CMK (cell line): ENCODE data around the gene DUOX1.

Experiments
- DNase-seq: peaks from one replicate; pipeline ENCODE4 v3.0.0-alpha.2; 2010; ENCODE audit warnings: low read depth

DUOX1 gene

GRCh38 chr15:45187894-45188830 lies 58.4 kb downstream of the DUOX1 start, which contains the start of gene SHF:
TSS of gene SHF (minus strand) at chr15:45187966. CDS start at chr15:45187951, 15 bp downstream.
- DNase-seq, result no peak

DNA sequence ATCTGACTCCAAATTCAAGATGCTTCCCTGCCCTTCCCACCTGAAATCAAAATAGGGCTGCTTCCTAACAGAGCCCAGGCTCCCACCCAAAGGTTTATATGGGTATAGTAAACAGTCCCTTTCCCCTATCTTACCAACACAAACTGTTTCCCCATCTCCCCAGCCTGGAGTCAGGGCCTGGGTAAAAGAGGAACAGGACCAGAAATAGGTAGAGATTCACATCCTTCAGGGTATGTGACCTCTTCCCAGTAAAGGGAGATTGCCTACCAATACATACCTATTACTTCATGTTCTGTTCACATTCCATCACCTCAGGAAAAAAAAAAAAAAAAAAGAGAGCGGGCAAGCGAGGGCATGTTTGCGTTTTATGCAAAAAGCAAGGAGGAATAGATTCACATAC lies 67.7 kb downstream of the DUOX1 start:
- no peak for DNase-seq

- DNase-seq, result peak; percentile 89
These were observed 68.7 kb downstream of the DUOX1 start for GRCh38 chr15:45198337-45199135.

DNA sequence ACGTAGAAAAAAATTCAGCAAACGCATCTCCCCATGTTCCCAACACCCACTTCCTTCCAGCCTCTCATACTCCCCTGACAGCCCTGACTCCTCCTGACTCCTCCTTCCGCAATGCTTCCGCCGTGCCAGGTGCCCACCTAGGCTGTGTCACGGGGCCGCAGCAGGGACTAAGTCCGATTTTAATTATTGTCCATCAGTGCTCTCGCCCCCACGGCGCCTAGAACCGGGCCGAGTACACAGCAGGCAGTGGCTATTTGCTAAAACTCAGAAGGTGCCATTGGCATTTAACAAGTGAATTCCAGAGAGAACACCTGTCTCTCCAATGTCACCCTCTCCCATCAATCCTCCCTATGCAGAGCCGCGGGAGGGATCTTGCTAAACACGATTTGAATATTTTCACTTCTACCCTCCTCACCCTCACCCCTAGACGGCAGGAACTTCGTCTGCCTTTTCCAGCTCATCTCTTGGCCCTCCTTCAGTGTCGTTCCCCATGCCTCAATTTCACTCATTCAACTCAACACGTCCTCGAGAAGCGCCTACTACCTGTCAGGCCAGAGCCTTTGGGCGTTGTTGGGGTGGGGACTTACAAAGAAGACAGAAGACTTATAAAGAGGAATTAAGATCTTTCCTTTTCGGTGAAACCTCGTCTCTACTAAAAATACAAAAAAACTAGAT lies 69.5 kb downstream of the DUOX1 start:
- DNase-seq, result no peak

DNA sequence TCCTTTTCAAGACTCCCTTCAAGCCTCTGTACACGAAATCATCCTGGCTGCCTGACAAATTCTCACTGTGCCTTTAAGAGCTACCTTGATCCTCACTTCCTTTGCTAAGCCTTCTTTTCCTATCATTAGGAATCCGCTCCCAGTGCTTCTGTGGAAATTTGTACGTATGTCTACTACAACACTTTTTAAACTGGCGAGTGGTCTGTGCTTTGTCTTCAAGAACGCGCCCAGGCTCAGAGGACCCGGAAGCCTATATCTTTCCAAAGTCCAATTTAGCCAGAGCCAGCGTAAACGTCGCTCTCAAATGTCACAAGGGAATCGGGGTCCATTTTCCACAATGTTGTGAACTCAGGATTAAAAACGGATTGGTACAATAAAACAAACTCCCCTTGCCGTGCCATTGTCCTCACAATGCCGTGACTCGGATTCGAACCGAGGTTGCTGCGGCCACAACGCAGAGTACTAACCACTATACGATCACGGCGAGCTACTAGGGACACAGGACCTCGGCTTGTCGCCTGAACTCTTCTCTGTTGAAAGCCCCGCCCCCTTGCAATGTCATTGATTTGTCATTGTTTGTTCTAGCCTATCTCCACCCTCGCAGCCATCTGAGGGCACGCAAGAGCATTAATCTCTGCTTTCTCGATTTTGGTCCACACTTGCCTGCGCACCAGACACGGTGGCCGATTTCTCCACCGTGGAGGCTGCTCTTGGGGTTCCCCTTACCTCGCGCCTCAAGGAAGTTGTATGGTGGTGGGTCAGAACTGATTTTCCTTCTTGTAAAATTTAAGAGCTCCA lies 70.4 kb downstream of the DUOX1 start:
- DNase-seq, result peak; percentile 89

GRCh38 chr15:45200799-45201556 lies 71.2 kb downstream of the DUOX1 start:
- peak; percentile 62 for DNase-seq

DNA sequence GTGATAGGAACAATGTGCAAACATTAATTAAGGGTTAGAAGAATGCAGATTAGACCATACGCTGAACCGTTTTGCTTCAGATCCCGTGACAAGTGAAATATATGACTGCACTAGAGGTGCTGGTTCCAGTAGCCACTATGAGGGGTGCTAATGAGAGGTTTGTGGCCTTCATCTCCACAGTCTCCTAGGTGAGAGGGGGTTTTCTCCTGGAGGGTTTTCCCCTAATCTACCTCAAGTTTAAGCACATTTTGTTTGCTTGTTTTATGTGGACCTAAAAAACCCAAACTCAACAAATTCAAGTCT lies 71.7 kb downstream of the DUOX1 start:
- DNase-seq, result no peak

DNA sequence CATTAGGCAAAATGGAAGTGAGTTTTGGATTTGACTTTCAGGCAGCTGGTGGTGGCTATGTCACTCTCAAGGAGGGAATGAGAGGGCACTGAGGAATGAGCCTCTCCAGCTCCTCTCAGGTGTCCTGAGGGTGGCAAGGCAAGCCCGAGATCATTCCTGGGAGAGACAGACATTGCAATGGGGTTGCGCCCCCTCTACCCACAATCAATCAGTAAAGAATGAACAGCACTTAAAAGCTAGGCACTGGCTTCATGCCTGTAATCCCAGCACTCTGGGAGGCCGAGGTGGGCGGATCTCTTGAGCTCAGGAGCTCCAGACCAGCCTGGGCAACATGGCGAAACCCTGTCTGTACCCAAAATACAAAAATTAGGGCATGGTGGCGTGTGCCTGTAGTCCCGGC lies 72.1 kb downstream of the DUOX1 start:
- DNase-seq, result no peak

- DNase-seq, result no peak
These were observed 73.4 kb downstream of the DUOX1 start for GRCh38 chr15:45203182-45203581.

- DNase-seq, result no peak
These were observed 75.4 kb downstream of the DUOX1 start for GRCh38 chr15:45205192-45205591.

GRCh38 chr15:45212493-45212892 lies 82.7 kb downstream of the DUOX1 start:
- DNase-seq, result no peak
